Measurements from ENCODE around the gene ATG3.
"Not testable (repeated sequence)": the region's sequence is repeated elsewhere in the genome, so short reads cannot be mapped to it uniquely, and the experiment has no call there.

ATG3 gene

DNA sequence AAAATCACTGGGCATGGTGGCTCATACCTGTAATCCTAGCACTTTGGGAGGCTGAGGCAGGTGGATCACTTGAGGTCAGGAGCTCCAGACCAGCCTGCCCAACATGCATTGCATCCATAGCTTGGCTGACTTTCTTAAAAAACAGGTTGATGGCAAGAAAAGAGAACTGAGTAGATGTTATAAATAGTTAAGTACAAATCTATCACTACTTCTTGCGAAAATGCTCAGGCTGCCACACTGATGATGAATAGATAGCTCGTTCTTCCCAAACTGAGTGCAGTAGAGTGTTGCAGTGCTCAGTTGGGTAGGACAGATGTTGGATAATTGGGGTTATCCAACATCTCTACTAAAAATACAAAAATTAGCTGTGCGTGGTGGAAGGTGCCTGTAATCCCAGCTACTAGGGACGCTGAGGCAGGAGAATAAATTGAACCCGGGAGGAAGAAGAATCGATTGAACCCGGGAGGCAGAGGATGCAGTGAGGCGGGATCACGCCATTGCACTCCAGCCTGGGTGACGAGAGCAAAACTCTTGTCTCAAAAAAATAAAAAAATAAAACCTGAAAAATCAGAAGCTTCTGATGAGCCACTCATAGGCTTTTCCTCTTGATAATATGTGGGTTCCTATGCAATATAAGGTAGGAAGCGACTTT, 63.7 kb downstream of the ATG3 start:
- TF ChIP-seq, protein P1, sequence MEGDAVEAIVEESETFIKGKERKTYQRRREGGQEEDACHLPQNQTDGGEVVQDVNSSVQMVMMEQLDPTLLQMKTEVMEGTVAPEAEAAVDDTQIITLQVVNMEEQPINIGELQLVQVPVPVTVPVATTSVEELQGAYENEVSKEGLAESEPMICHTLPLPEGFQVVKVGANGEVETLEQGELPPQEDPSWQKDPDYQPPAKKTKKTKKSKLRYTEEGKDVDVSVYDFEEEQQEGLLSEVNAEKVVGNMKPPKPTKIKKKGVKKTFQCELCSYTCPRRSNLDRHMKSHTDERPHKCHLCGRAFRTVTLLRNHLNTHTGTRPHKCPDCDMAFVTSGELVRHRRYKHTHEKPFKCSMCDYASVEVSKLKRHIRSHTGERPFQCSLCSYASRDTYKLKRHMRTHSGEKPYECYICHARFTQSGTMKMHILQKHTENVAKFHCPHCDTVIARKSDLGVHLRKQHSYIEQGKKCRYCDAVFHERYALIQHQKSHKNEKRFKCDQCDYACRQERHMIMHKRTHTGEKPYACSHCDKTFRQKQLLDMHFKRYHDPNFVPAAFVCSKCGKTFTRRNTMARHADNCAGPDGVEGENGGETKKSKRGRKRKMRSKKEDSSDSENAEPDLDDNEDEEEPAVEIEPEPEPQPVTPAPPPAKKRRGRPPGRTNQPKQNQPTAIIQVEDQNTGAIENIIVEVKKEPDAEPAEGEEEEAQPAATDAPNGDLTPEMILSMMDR (IDR thresholded peaks at IDR 0.05; ENCODE audit: low read depth, low read length), result no peak
- H3K4me3 ChIP-seq (ENCODE audit: low read depth, low read length), result no peak overlapping the region

DNA sequence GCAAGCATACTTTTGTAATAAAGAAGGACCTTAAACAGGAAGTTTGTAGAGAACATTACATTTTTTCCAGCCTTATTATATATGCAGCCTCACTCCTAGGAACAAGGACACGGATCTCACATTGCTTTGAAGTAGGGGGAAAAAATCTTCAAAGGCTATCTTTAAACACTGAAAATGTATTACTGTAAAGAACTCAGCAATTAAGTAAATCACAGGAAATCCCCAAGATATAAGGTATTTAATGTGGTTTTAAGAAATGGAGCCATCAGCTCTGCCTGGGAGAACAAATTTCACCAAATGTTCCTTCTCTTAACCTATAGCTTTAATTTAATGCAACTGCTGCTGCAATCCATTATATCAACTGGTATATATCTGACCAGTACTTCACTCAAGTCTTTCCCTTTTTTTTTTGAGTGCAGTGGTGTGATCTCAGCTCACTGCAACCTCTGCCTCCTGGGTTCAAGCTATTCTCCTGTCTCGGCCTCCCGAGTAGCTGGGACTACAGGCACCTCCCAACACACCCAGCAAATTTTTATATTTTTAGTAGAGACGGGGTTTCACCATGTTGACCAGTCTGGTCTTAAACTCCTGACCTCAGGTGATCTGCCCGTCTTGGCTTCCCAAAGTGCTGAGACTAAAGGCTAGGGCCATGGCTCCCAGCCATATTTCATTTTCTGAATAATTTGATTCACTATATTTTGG, 65.2 kb downstream of the ATG3 start:
- H3K4me3 ChIP-seq (ENCODE audit: low read depth, low read length), result no peak overlapping the region
- TF ChIP-seq, protein P1 (IDR thresholded peaks at IDR 0.05; ENCODE audit: low read depth, low read length), result no peak

DNA sequence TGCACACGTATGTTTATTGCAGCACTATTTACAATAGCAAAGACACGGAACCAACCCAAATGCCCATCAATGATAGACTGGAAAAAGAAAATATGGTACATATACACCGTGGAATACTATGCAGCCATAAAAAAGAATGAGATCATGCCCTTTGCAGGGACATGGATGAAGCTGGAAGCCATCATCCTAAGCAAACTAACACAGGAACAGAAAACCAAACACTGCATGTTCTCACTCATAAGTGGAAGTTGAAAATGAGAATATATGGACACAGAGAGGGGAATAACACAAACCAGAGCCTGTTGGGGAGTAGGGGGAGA, 67.4 kb downstream of the ATG3 start:
- not testable (repeated sequence) for H3K4me3 ChIP-seq (ENCODE audit: low read depth, low read length)

DNA sequence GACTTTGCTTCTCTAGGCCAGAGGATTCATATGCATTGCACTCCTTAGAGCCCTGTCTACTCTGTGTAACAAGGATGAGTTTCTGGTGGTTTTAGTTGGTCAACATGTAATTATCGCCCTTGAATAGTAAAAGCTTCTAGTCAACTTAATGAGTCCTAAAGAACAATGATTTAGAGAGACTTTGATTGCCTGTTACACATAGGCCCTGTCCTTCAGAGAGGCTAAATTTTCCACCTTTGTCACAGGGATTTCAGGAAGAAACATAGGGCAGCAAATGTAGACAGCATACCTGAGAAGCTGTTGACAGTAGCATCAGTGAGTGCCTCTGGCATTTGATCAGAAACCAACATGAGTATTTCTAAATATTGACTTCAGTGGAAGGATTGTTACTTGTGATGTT, 69.6 kb downstream of the ATG3 start:
- TF ChIP-seq, protein P1 (IDR thresholded peaks at IDR 0.05; ENCODE audit: low read depth, low read length), result no peak
- H3K4me3 ChIP-seq (ENCODE audit: low read depth, low read length), result no peak overlapping the region

DNA sequence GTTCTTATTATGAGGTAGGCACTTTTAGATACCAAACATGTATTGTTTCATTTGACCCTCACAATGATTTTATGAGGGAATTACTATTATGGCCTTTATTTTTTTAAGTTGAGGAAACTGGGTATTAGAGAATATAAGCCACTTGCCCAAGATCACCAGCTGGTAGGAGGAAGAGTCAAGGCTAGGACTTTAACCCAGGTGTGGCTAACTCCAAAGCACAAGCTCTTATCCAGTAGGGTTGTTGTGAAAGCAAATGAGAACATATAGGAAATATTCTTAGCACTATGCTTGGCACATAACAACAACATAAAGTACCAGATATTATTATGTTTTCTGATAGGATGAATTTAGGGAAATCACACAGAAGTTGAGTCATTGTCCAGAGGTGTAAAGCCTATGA, 70.4 kb downstream of the ATG3 start:
- H3K4me3 ChIP-seq (ENCODE audit: low read depth, low read length), result no peak overlapping the region
- TF ChIP-seq, protein P1 (IDR thresholded peaks at IDR 0.05; ENCODE audit: low read depth, low read length), result no peak

DNA sequence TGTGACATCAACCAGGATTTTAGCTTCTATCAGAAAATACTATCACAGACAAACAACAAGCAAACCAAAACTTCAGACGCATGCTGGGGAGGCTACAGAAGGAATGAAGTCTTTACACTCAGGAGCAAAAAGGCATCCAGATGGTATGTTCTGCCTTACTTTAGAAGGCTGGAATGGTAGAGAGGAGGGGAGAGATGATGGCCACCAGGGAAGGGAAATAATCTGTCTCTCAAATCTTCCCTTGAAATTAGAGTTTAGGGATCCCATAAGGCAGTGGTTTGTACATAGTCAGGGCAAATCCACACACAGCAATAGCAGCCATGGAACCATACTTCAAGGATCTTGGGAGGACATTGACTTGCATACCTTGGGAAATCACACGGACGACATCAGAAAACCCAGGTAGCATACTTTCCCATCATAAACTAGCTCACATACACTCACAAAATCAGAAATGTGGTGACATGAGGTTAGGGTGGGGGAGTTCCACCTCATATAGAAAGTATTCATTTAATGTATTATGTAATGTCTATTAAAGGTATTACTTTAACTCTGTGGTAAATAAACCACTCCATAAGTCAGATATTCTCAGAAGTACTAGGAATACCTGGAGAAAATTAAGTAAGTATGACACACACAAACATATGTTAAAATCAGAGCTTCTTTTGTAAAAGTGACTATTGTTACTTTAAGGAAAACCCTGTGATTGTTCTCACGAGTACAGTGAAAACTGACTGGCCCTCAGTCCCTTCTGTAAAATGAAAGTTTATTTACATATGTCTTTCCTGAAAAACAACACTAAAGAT, 71.9 kb downstream of the ATG3 start:
- H3K4me3 ChIP-seq (ENCODE audit: low read depth, low read length), result no peak overlapping the region
- TF ChIP-seq, protein P1 (IDR thresholded peaks at IDR 0.05; ENCODE audit: low read depth, low read length), result no peak

DNA sequence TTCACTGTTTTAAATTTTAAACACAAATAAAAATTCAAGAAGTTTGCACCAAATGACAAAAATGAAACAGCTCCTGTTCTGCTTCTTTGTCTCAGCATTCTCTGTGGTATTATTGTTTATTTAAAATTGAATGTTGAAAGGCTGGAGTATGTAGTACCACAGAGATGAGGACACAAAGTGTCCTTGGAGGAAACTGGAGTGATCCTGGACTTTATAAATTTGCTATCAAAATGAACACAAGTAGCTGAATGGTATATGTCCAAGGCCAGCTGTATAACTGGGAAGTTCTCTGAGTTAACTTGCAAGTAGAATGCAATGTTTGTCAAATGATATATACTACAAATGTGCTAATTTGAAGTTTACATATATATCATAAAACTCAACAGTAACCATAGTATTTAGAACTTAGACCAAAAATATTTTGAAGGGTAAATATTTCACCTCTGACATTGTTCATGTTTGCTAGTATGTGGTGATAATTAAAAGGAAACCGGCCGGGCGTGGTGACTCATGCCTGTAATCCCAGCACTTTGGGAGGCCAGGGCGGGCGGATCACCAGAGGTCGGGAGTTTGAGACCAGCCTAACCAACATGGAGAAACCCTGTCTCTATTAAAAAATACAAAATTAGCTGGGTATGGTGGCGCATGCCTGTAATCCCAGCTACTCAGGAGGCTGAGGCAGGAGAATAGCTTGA, 74.8 kb downstream of the ATG3 start:
- no peak overlapping the region for H3K4me3 ChIP-seq (ENCODE audit: low read depth, low read length)
- TF ChIP-seq, protein P1 (IDR thresholded peaks at IDR 0.05; ENCODE audit: low read depth, low read length), result no peak
